ENCODE measurements around the gene ZNF189. TPM values are rescaled to one million over a fixed set of nuclear protein-coding genes. Genes with fewer than 3 reads are reported as not detected.

The ZNF189 gene
- total RNA-seq, 2 experiments from 2014 or later = 5.0 to 5.3 TPM

GRCh38 chr9:101433229-101433628, 34.6 kb downstream of the ZNF189 start:
- ATAC-seq (ENCODE audit: poor library complexity) (no peak), DNase-seq (no peak)
- H3K27me3 ChIP-seq (ENCODE audit: control insufficient read depth in 1 of 2, insufficient read depth in 2 of 2, low read length in 2 of 2) = peaks cover 8 to 27% of the 10 kb centered on the region in 2 experiments
- peaks cover 58% of the 10 kb centered on the region for H3K27me3 Mint-ChIP-seq
- H3K27ac Mint-ChIP-seq = no peak overlapping the region
- no peaks in the 10 kb centered on the region for H3K9me3 Mint-ChIP-seq
- no peak overlapping the region for H3K4me3 ChIP-seq (ENCODE audit: low read length)
- POLR2A ChIA-PET = no interaction called here
- no peaks in the 10 kb centered on the region for H3K9me3 ChIP-seq (ENCODE audit: control insufficient read depth in 1 of 2, insufficient read depth in 1 of 2, low read length in 2 of 2)
- H3K4me3 Mint-ChIP-seq = no peak overlapping the region
- no peaks in the 10 kb centered on the region for H3K36me3 ChIP-seq (ENCODE audit: insufficient read depth, low read length)
- no peaks in the 10 kb centered on the region for H3K4me1 ChIP-seq (ENCODE audit: insufficient read depth, low read length)
- CTCF ChIA-PET = no interaction called here
- H3K4me1 Mint-ChIP-seq (ENCODE audit: low read depth) = no peaks in the 10 kb centered on the region
- H3K27ac ChIP-seq (ENCODE audit: low read depth in 1 of 2, low read length in 2 of 2) = no peak overlapping the region
- no peaks in the 10 kb centered on the region for H3K36me3 Mint-ChIP-seq (ENCODE audit: low read depth)
- TF ChIP-seq CTCF (IDR thresholded peaks at IDR 0.05) = no peak
- intact Hi-C loops (cut with DNase I, micrococcal nuclease) = no loop called here

GRCh38 chr9:101434998-101435397, 36.3 kb downstream of the ZNF189 start:
- no peak for TF ChIP-seq CTCF (IDR thresholded peaks at IDR 0.05)
- Mint-ChIP-seq H3K27me3 (peaks cover 54% of the 10 kb centered on the region), H3K4me3 (no peak overlapping the region), H3K27ac (no peak overlapping the region), H3K4me1 (ENCODE audit: low read depth) (no peaks in the 10 kb centered on the region), H3K36me3 (ENCODE audit: low read depth) (no peaks in the 10 kb centered on the region), H3K9me3 (no peaks in the 10 kb centered on the region)
- H3K36me3 ChIP-seq (ENCODE audit: insufficient read depth, low read length) = no peaks in the 10 kb centered on the region
- ChIA-PET POLR2A (no interaction called here), CTCF (no interaction called here)
- no peak overlapping the region for H3K4me3 ChIP-seq (ENCODE audit: low read length)
- H3K4me1 ChIP-seq (ENCODE audit: insufficient read depth, low read length) = no peaks in the 10 kb centered on the region
- no peak overlapping the region for H3K27ac ChIP-seq (ENCODE audit: low read depth in 1 of 2, low read length in 2 of 2)
- DNase-seq = no peak
- H3K27me3 ChIP-seq (ENCODE audit: control insufficient read depth in 1 of 2, insufficient read depth in 2 of 2, low read length in 2 of 2) = peaks cover 8 to 24% of the 10 kb centered on the region in 2 experiments
- no peak for ATAC-seq (ENCODE audit: poor library complexity)
- H3K9me3 ChIP-seq (ENCODE audit: control insufficient read depth in 1 of 2, insufficient read depth in 1 of 2, low read length in 2 of 2) = no peaks in the 10 kb centered on the region
- intact Hi-C loops (cut with DNase I, micrococcal nuclease) = no loop called here

- Histone ChIP-seq H3K4me1 (ENCODE audit: insufficient read depth, low read length) (no peaks in the 10 kb centered on the region), H3K9me3 (ENCODE audit: control insufficient read depth in 1 of 2, insufficient read depth in 1 of 2, low read length in 2 of 2) (no peaks in the 10 kb centered on the region), H3K4me3 (ENCODE audit: low read length) (no peak within 1 kb of the TSS), H3K27ac (ENCODE audit: low read depth in 1 of 2, low read length in 2 of 2) (no peak within 1 kb of the TSS), H3K27me3 (ENCODE audit: control insufficient read depth in 1 of 2, insufficient read depth in 2 of 2, low read length in 2 of 2) (peaks cover 8 to 17% of the 10 kb centered on the region in 2 experiments), H3K36me3 (ENCODE audit: insufficient read depth, low read length) (no peaks in the 10 kb centered on the region)
- POLR2A ChIA-PET = no interaction called here
- intact Hi-C loops (cut with DNase I, micrococcal nuclease) = no loop called here
- H3K4me1 Mint-ChIP-seq (ENCODE audit: low read depth) = no peaks in the 10 kb centered on the region
- no peak within 1 kb of the TSS for H3K27ac Mint-ChIP-seq
- no peaks in the 10 kb centered on the region for H3K36me3 Mint-ChIP-seq (ENCODE audit: low read depth)
- ATAC-seq (ENCODE audit: poor library complexity) = no peak
- no peak for DNase-seq
- no peak within 1 kb of the TSS for H3K4me3 Mint-ChIP-seq
- no peaks in the 10 kb centered on the region for H3K9me3 Mint-ChIP-seq
- CTCF ChIA-PET = no interaction called here
- no peak for TF ChIP-seq CTCF (IDR thresholded peaks at IDR 0.05)
- H3K27me3 Mint-ChIP-seq = peaks cover 54% of the 10 kb centered on the region
Observed at GRCh38 chr9:101435601-101436079, 37.0 kb downstream of the ZNF189 start, which contains the start of gene ALDOB. Gene ALDOB (minus strand): TSS chr9:101435774. CDS start chr9:101430887, 4,887 bp downstream.
